GM19193 (cell line): Measurements from ENCODE around the gene MRPS27.

ENCODE experiments used
- POLR2A ChIP-seq: IDR thresholded peaks from 4 replicates; pipeline ENCODE4 v1.6.1; 2011; ENCODE audit not compliant: insufficient read depth, insufficient read length; ENCODE audit errors: extremely low read depth

The MRPS27 gene

GRCh38 chr5:72195581-72195980, 124.5 kb downstream of the MRPS27 start:
- TF ChIP-seq POLR2A: no peak

GRCh38 chr5:72194846-72195245, 125.2 kb downstream of the MRPS27 start:
- no peak for TF ChIP-seq POLR2A

- TF ChIP-seq POLR2A: no peak
Observed at GRCh38 chr5:72191404-72191803, 128.6 kb downstream of the MRPS27 start.

GRCh38 chr5:72189146-72189545, 130.9 kb downstream of the MRPS27 start:
- TF ChIP-seq POLR2A: no peak

GRCh38 chr5:72188166-72188565, 131.9 kb downstream of the MRPS27 start:
- TF ChIP-seq POLR2A: no peak

GRCh38 chr5:72187388-72188075, 132.5 kb downstream of the MRPS27 start:
- no peak for TF ChIP-seq POLR2A

GRCh38 chr5:72185496-72186329, 134.3 kb downstream of the MRPS27 start:
- no peak for TF ChIP-seq POLR2A

GRCh38 chr5:72184408-72184807, 135.6 kb downstream of the MRPS27 start:
- no peak for TF ChIP-seq POLR2A

GRCh38 chr5:72183101-72183520, 136.9 kb downstream of the MRPS27 start:
- no peak for TF ChIP-seq POLR2A

GRCh38 chr5:72182686-72183085, 137.4 kb downstream of the MRPS27 start:
- TF ChIP-seq POLR2A: no peak

- no peak for TF ChIP-seq POLR2A
Observed at GRCh38 chr5:72180925-72181324, 139.1 kb downstream of the MRPS27 start.

- TF ChIP-seq POLR2A: no peak
Observed at GRCh38 chr5:72179816-72180440, 140.1 kb downstream of the MRPS27 start.

GRCh38 chr5:72179028-72179815, 140.8 kb downstream of the MRPS27 start:
- no peak for TF ChIP-seq POLR2A

- TF ChIP-seq POLR2A: no peak
Observed at GRCh38 chr5:72177538-72177937, 142.5 kb downstream of the MRPS27 start.

- TF ChIP-seq POLR2A: no peak
Observed at GRCh38 chr5:72172786-72173185, 147.3 kb downstream of the MRPS27 start.
